Hepatocyte (in vitro differentiated cells): ENCODE measurements around the gene SSBP1. TPM values are rescaled to one million over a fixed set of nuclear protein-coding genes. Genes with fewer than 3 reads are reported as not detected.
A peak's percentile ranks its signal among the peaks of the same experiment; 100 is the strongest.
"Not testable (repeated sequence)": the region's sequence is repeated elsewhere in the genome, so short reads cannot be mapped to it uniquely, and the experiment has no call there.

Experiments used
- DNase-seq: peaks from one replicate; pipeline ENCODE4 v3.0.0-alpha.2; 2016; ENCODE audit warnings: low spot score
- H2AFZ ChIP-seq: fragments of 200-600 bp; sonication (generic); 2 replicates; pipeline ENCODE4 v1.6.0; 2016; ENCODE audit warnings: antibody characterized with exemption, mild to moderate bottlenecking
- H3K27ac ChIP-seq: fragments of 200-600 bp; sonication (generic); 2 replicates; pipeline ENCODE4 v1.5.1; 2016; ENCODE audit warnings: mild to moderate bottlenecking
- H3K27me3 ChIP-seq: fragments of 200-600 bp; sonication (generic); 2 replicates; pipeline ENCODE4 v1.6.1; 2016
- H3K36me3 ChIP-seq: fragments of 200-600 bp; sonication (generic); replicated peaks from 2 replicates; pipeline ENCODE4 v1.5.1; 2016; ENCODE audit warnings: low read depth; ENCODE audit not compliant: insufficient read depth
- H3K4me1 ChIP-seq: fragments of 200-600 bp; sonication (generic); 2 replicates; pipeline ENCODE4 v1.5.1; 2016; ENCODE audit warnings: mild to moderate bottlenecking, moderate library complexity; ENCODE audit not compliant: insufficient read depth
- H3K4me2 ChIP-seq: fragments of 200-600 bp; sonication (generic); 2 replicates; pipeline ENCODE4 v1.6.0; 2016
- H3K4me3 ChIP-seq: fragments of 200-600 bp; sonication (generic); 2 replicates; pipeline ENCODE4 v1.5.1; 2016; ENCODE audit warnings: mild to moderate bottlenecking
- H3K79me2 ChIP-seq: fragments of 200-600 bp; sonication (generic); 2 replicates; pipeline ENCODE4 v1.6.0; 2017; ENCODE audit warnings: mild to moderate bottlenecking
- H3K9me2 ChIP-seq: fragments of 200-600 bp; sonication (generic); replicated peaks from 2 replicates; pipeline ENCODE4 v1.6.0; 2017; ENCODE audit warnings: mild to moderate bottlenecking; ENCODE audit not compliant: insufficient read depth
- H3K9me3 ChIP-seq: fragments of 200-600 bp; sonication (generic); 2 replicates; pipeline ENCODE4 v1.5.1; 2016; ENCODE audit warnings: low read depth, mild to moderate bottlenecking
- H4K20me1 ChIP-seq: fragments of 200-600 bp; sonication (generic); 2 replicates; pipeline ENCODE4 v1.6.0; 2016; ENCODE audit warnings: mild to moderate bottlenecking; ENCODE audit not compliant: insufficient read depth, poor library complexity, severe bottlenecking
- CTCF ChIP-seq: fragments of 200-600 bp; sonication (generic); IDR thresholded peaks from 2 replicates; pipeline ENCODE4 v1.5.1; 2016; ENCODE audit warnings: antibody characterized with exemption, mild to moderate bottlenecking; ENCODE audit not compliant: poor library complexity
- EZH2 ChIP-seq: fragments of 200-600 bp; sonication (generic); IDR thresholded peaks from 2 replicates; pipeline ENCODE4 v1.6.1; 2016; ENCODE audit warnings: antibody characterized with exemption, mild to moderate bottlenecking, borderline replicate concordance
- EZH2phosphoT487 ChIP-seq: fragments of 200-600 bp; sonication (generic); IDR thresholded peaks from one replicate; pipeline ENCODE4 v1.6.1; 2018; ENCODE audit warnings: antibody characterized with exemption, mild to moderate bottlenecking, low read depth, moderate library complexity; ENCODE audit not compliant: unreplicated experiment, severe bottlenecking
- WGBS: methylation state at CpG from one replicate; pipeline ENCODE4 v1.1.6; 2016; ENCODE audit warnings: low lambda C conversion rate; ENCODE audit errors: missing lambda C conversion rate; 5-methylcytosine and 5-hydroxymethylcytosine counted together
- polyA plus RNA-seq: library from polyadenylated mRNA; unstranded; fragments of >200 nt; fragmentation: Nextera tagmentation; extraction: Ambion mirVana; gene quantifications from 2 replicates; pipeline ENCODE4 v1.2.1, GENCODE V29; 2016
- total RNA-seq: library from RNA; depleted of rRNA; stranded (reverse); fragments of >200 nt; gene quantifications from 2 replicates; pipeline ENCODE4 v1.2.3, GENCODE V29; 2014

Gene SSBP1
- total RNA-seq = 153 and 186 TPM in 2 replicates
- polyA plus RNA-seq = 212 and 220 TPM in 2 replicates

- Histone ChIP-seq H4K20me1 (no peaks in the 10 kb centered on the region), H3K9me3 (no peaks in the 10 kb centered on the region), H3K79me2 (peaks cover 32% of the 10 kb centered on the region), H3K27me3 (no peaks in the 10 kb centered on the region), H3K4me1 (peaks cover 8% of the 10 kb centered on the region), H3K4me3 (peak within 1 kb of the TSS; percentile 48), H3K4me2 (peak within 1 kb of the TSS; percentile 82), H3K36me3 (no peaks in the 10 kb centered on the region), H3K27ac (peak within 1 kb of the TSS; percentile 83), H3K9me2 (no peaks in the 10 kb centered on the region), H2AFZ (peak within 1 kb of the TSS; percentile 84)
- no peak for TF ChIP-seq EZH2phosphoT487
- peak; percentile 94 for TF ChIP-seq CTCF
- DNase-seq = peak; percentile 96
- 4% methylated on average over 46 of the region's 46 CpGs for WGBS
These were observed at the start of gene SSBP1 for GRCh38 chr7:141737836-141738591. TSS of gene SSBP1 (plus strand) at chr7:141738358. CDS start at chr7:141739167, 809 bp downstream.

GRCh38 chr7:141689072-141689825, 48.9 kb upstream of the SSBP1 start:
- not testable (repeated sequence) for H3K9me3 ChIP-seq

GRCh38 chr7:141691540-141691939, 46.6 kb upstream of the SSBP1 start:
- H3K4me3 ChIP-seq = no peak overlapping the region
- H4K20me1 ChIP-seq = no peaks in the 10 kb centered on the region
- peaks cover 7% of the 10 kb centered on the region for H3K4me1 ChIP-seq
- no peak overlapping the region for H3K4me2 ChIP-seq
- H3K27me3 ChIP-seq = no peaks in the 10 kb centered on the region
- no peak overlapping the region for H2AFZ ChIP-seq
- TF ChIP-seq CTCF = no peak
- no peak for TF ChIP-seq EZH2
- TF ChIP-seq EZH2phosphoT487 = no peak
- no peaks in the 10 kb centered on the region for H3K9me3 ChIP-seq
- no peak for DNase-seq
- H3K36me3 ChIP-seq = no peaks in the 10 kb centered on the region
- H3K9me2 ChIP-seq = no peaks in the 10 kb centered on the region
- WGBS = 62% methylated on average over 3 of the region's 3 CpGs
- peaks cover 82% of the 10 kb centered on the region for H3K79me2 ChIP-seq
- H3K27ac ChIP-seq = no peak overlapping the region

More at GRCh38 chr7:141689072-141689825, 48.9 kb upstream of the SSBP1 start:
- not testable (repeated sequence) for H3K27me3 ChIP-seq, H3K36me3 ChIP-seq, H3K4me2 ChIP-seq, H3K4me1 ChIP-seq, H3K9me2 ChIP-seq, H4K20me1 ChIP-seq, H3K27ac ChIP-seq, DNase-seq, H3K4me3 ChIP-seq, H2AFZ ChIP-seq
- 97% methylated on average over 3 of the region's 3 CpGs for WGBS
- peaks cover 67% of the 10 kb centered on the region for H3K79me2 ChIP-seq

GRCh38 chr7:141691961-141692360, 46.2 kb upstream of the SSBP1 start:
- 83% methylated on average over 4 of the region's 4 CpGs for WGBS
- Histone ChIP-seq H2AFZ (no peak overlapping the region), H3K27ac (no peak overlapping the region), H3K4me1 (peaks cover 9% of the 10 kb centered on the region), H3K79me2 (peaks cover 85% of the 10 kb centered on the region), H3K27me3 (no peaks in the 10 kb centered on the region), H3K4me2 (no peak overlapping the region), H3K36me3 (no peaks in the 10 kb centered on the region), H3K9me3 (no peaks in the 10 kb centered on the region), H4K20me1 (no peaks in the 10 kb centered on the region), H3K9me2 (no peaks in the 10 kb centered on the region), H3K4me3 (no peak overlapping the region)
- TF ChIP-seq CTCF (no peak), EZH2 (no peak), EZH2phosphoT487 (no peak)
- no peak for DNase-seq
